GM21529 (cell line): ENCODE measurements around the gene VPS52.
A peak's percentile ranks its signal among the peaks of the same experiment; 100 is the strongest.
"Not testable (repeated sequence)": the region's sequence is repeated elsewhere in the genome, so short reads cannot be mapped to it uniquely, and the experiment has no call there.

Experiments
- ATAC-seq: cut with Tn5 transposase; IDR thresholded peaks from one replicate; pipeline ENCODE4 v1.9.1; 2021; ENCODE audit not compliant: unreplicated experiment

The VPS52 gene

GRCh38 chr6:33285214-33285613 lies 13.5 kb upstream of the VPS52 start:
- not testable (repeated sequence) for ATAC-seq

GRCh38 chr6:33280539-33280938 lies 8.9 kb upstream of the VPS52 start:
- no peak for ATAC-seq

- ATAC-seq, result no peak
These were observed 8.4 kb upstream of the VPS52 start for GRCh38 chr6:33279971-33280511.

- no peak for ATAC-seq
These were observed 7.6 kb upstream of the VPS52 start for GRCh38 chr6:33279257-33279695.

GRCh38 chr6:33278810-33279209 lies 7.1 kb upstream of the VPS52 start:
- ATAC-seq, result no peak

GRCh38 chr6:33278392-33278741 lies 6.7 kb upstream of the VPS52 start:
- ATAC-seq, result no peak

GRCh38 chr6:33277663-33278391 lies 6.2 kb upstream of the VPS52 start:
- ATAC-seq, result no peak

GRCh38 chr6:33276864-33277662 lies 5.4 kb upstream of the VPS52 start, which contains the start of gene B3GALT4:
Gene B3GALT4, plus strand, starts transcription at chr6:33277123. Its CDS starts 297 bp downstream, at chr6:33277420.
- peak; percentile 53 for ATAC-seq

GRCh38 chr6:33276581-33276863 lies 4.8 kb upstream of the VPS52 start:
- no peak for ATAC-seq

GRCh38 chr6:33275795-33276580 lies 4.3 kb upstream of the VPS52 start:
- not testable (repeated sequence) for ATAC-seq

- no peak for ATAC-seq
These were observed 2.5 kb upstream of the VPS52 start for GRCh38 chr6:33273924-33274902.

GRCh38 chr6:33273129-33273923 lies 1.6 kb upstream of the VPS52 start:
- ATAC-seq, result no peak

- ATAC-seq, result no peak
These were observed 826 bp upstream of the VPS52 start for GRCh38 chr6:33272275-33273128.

GRCh38 chr6:33271117-33271467 lies 584 bp downstream of the VPS52 start:
- ATAC-seq, result no peak

GRCh38 chr6:33264015-33264414 lies 7.7 kb downstream of the VPS52 start:
- ATAC-seq, result no peak

- not testable (repeated sequence) for ATAC-seq
These were observed 9.2 kb downstream of the VPS52 start for GRCh38 chr6:33262490-33262889.

GRCh38 chr6:33259032-33259431 lies 12.6 kb downstream of the VPS52 start:
- ATAC-seq, result no peak

- no peak for ATAC-seq
These were observed 17.1 kb downstream of the VPS52 start for GRCh38 chr6:33254591-33254990.

- no peak for ATAC-seq
These were observed 18.9 kb downstream of the VPS52 start for GRCh38 chr6:33252759-33253158.
